NCI-H2196 treated with DMSO at 0.1 percent for 48 hours (cell line): ENCODE measurements around the gene RGS9.
A peak's percentile ranks its signal among the peaks of the same experiment; 100 is the strongest.
"Not testable (repeated sequence)": the region's sequence is repeated elsewhere in the genome, so short reads cannot be mapped to it uniquely, and the experiment has no call there.

Experiments
- DNase-seq: peaks from one replicate; lab custom pipeline; 2025; ENCODE audit not compliant: unreplicated experiment; lab: John Stamatoyannopoulos, UW

Gene RGS9

DNA sequence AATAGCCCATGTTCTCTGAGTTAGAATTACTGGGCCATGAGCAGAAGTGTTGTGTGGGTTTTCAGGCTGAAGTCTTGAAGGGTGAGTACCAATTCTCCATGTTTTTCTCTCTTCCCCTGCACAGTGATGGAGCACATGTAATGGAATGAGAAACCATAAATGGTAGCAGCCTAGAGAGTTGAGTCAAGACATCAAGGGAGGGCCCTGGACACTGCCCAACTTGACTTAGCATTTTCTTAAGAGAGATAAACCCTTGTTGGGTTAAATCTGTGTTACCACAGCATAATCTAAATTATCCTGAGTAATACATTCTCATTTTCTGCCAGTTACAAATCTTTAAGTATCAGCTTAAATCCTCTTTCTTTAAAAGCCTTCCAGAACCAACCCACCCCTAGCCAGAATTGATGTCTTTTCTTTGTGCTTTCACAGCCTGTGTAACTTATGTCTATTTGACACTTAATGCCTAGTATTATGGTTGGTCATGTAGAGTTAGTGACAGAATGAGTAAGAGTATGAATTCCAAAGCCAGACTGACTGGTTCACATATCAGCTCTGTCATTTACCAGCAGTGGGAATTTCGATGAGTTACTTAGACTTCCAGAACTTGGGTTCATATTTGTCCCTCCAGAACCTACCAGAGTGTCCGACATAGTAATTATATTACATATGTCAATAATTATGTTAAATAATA, 27.0 kb upstream of the RGS9 start:
- no peak for DNase-seq

DNA sequence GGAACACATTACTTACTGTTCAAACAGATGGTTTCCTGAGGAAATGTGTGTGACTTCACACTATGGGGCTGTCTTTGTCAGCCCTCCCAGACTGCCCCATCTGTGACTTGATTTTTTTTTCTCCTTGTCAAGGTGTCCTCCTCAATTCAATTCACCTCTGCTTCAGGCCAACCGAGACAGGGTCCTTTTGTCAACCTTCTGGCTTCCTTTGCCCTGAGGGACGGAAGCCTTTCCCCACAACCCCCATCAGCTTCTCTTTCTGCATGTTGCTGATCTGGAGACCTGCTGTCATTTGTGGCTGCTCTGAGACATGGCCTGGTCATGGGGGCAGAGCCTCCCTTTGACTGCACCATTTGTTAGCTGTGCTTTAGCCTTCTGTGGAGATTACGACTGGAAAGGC, 21.3 kb upstream of the RGS9 start:
- no peak for DNase-seq

DNA sequence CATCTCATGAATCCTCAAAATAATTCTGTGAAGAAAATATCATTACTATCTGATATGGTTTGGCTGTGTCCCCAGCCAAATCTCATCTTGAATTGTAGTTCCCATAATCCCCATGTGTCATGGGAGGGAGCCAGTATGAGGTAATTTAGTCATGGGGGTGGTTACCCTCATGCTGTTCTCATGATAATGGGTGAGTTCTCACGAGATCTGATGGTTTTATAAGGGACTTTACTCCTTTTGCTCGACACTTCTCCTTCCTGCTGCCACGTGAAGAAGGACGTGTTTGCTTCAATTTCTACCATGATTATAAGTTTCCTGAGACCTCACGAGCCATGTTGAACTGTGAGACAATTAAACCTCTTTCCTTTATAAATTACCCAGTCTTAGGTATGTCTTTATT, 20.7 kb upstream of the RGS9 start:
- DNase-seq: not testable (repeated sequence)

DNA sequence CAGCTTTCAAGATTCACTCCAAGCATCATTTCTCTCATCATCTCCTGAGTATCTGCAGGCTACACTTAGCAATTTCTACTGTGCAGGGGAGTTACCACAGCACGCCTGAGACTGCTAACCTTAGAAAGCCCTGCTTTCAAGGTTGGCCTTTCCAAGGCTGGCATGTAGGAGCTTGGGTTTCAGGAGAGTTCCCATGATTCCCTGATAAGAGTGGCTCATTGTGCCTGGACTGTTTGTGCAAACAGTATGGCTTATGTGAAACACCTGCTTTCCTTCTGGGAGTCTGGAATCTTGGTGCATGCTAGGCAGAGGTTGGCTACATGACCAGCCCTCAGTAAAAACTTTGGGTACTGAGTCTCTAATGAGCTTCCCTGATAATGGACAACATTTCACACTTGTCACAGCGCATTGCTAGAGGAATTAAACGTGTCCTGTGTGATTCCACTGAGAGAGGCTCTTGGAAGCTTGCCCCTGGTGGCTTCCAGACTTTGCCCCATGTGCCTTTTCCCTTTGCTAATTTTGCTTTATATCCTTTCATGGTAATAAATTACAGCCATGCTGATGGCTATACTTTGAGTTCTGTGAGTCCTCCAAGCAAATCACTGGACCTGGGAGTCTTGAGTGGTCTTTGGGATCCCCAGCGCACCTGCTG, 19.7 kb upstream of the RGS9 start:
- no peak for DNase-seq

DNA sequence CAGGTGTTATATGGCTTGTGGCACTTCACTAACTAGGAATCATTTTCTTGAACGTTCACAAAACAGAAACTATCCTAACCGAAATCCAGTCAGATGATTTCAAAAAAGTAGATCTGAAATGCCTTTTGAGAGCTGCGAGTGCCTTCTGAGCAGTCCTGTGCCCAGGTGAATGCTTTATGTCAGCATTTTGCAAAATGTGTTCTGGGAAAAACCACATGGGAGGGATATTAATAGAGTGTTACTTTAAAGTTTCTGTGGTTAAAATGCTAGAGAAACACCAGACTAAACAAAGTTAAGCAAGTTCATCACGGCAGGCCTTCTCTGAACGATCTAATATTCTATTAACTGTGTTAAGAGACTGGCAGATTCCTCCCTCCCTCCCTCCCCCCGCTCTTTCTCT, 15.8 kb upstream of the RGS9 start:
- DNase-seq: no peak

DNA sequence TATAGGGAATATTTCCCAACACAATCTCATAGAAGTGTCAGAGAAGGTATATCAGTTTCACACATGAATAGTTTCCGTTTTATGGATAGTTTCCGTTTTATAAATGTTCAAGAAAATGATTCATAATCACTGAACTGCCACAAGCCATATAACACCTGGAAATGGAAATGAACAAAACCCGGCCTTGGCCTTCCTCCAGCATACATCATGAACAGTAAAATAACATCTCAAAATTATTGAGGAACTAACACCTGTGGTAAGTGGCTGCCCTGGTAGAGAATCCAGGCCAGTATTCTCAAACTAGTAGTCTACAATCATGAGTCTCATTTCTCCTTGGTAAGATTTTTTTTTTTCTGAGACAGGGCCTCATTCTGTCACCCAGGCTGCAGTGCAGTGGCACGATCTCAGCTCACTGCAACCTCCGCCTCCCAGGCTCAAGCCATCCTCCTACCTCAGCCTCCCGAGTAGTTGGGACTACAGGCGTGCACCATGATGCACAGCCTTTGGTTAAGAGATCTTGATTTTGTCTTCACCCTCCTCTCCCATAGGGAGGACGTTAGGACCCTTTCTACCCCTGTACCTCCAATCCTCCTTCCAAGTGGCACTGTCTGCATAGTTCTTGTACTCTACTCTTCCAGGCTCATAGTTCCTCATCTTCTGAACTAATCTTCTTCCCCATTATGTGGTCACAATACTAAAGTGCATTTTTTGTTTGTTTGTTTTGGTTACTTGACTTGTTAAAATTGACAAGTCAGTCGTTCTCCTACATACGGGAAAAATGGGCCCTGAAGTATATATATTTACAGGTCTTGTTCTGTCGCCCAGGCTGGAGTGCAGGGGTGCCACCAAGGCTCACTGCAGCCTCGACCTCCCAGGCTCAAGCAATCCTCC, 15.0 kb upstream of the RGS9 start:
- peak; percentile 12 for DNase-seq

DNA sequence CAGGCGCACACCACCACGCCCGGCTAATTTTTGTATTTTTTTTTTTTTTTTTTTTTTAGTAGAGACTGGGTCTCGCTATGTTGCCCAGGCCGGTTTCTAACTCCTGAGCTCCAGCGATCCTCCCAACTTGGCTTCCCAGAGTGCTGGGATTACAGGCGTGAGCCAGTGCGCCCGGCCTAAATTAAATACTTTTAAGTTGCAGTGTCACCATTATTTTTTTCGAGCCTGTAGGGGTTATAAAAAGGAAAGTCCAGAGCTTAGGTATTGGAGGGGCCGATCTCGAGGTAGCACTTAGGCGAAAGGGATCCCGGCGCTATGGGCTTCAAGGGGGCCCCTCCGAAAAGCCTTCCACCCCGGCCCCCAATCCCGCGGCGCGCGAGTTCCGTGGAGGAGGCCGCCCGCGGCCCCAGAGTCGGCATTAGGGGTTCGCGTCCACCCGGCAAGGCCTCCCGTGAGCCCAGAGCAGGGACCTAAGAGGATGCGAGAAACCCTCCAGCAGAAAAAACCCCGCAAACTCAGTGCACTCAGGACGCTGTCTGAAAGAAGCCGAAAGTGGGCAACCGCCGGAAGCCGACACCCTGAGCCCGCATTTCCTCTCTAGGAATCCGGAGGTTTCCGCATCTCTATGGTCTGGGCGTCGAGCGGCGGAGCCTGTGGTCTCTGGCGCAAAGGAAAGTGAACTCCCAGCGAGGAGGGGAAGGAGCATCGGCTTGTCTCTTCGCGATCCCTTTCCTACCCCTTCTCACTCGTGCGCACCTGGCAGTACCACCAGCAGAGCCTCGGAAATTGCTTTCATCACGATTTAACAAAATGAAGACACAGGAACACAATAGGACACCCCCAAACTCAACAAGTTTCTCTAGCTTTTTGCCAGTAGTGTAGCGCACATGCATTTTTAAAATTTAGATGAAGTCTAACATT, 14.1 kb upstream of the RGS9 start:
- peak; percentile 66 for DNase-seq

DNA sequence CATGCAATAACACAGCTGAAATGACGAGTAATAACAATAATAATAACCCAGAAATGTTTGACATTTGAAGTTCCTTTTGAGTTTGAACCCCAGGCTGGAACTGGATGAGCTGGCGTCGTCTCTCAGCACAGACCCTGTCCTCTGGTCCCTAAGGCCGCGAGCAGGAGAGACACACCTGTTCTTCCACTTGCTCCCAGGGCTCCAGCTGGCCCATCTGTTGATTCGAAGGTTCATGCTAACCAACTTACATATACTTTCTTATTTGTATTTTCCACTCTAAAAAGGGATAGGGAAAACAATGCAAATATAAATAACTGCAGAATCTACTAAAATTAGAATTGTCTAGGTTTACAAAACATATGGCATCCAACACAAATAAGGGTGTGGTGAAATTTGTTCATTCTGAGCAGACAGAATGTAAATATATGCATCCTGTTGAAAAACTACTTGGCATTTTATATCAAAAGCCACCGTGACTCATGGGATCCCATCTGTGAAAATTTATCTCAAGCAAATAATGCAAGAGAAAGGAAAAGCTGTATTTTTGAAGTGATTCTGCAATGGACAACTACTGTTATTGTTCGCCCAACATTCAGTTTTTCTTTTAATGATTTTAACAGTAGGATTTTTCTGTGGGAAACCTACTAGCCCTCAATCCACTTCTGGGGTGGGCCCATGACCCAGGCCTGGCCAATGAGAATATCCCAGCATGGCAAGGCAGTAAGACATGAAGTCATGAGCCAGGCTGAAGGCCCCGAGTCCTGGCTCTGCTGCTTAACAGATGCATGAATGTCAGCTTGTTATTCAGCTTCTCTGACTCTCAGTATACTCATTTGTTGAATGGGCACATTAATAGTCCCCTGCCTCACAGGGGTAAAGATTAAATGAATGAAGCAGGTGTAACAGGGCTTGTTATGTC, 13.2 kb upstream of the RGS9 start:
- no peak for DNase-seq

DNA sequence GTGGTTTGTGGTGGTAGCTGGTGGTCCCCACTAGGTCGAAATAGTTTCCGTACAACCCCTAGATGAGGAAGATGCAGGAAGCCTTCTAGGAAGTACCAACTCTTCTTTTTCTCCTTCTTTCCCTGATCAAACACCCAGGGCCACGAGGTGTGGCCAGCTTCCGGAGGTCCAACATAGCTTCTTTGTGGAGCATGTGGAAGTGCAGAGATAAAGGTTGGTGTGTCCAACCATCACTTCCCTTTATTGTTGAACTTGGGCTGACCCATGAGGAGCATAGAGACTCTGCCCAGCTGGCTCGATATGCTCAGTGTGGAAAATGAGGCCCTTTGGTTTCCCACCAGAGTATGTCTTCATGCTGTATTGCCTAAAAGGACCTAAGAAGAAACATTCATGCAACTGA, 6.3 kb upstream of the RGS9 start:
- no peak for DNase-seq

DNA sequence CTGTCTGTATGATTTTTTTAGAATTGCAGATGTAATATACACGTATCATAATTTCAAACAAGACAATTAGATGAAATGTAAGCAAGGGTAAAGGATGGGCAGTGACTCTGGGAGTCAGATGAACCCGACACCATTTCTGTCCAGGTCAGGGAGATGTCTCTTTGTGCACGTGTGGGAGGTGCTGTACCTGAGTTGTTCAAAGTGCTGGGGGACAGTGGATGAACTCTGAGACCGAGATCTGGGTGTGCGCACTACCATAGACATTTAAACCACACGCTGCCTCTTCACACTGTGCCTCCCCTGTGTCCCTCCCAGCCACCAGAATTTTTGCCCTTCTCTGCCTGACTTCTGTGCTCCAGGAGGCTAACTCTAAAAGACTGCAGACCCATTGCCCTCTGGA, 5.9 kb upstream of the RGS9 start:
- DNase-seq: no peak

DNA sequence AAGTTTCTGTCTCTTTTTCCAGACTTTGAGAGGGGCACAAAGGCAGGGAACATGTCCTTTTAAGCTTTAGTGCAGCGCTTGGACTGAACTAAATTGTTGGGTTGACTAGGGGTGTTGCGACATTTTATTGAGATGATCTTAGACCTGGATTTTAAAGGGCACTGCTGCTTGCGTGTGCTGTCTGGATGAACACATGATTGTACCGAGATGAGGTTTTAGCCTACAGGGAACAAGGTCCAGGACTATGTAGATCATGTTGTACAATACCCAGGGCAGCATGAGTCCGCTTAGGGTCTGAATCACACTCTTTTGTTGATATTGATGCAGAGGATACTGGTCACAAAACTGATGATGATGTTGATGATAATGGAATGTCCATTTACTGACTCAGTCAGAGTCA, 5.2 kb upstream of the RGS9 start:
- DNase-seq: no peak

DNA sequence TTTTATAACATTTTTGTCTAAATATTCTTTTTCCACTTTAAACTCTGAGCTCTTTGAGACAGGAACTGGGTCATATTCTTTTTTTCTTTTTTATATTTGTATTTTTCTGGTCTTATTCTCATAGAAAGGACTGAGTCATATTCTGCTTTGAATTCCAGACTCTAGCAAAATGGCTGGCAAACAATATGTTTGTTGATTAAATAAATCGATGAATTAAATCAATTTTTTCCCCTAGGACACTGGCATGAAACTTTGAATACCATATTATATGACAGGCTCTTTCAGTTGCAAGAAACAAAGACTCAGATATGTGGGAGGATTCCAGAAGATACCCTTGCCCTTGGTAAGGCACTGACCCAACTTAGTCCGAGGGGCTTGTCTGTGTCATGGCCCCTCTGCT, 3.1 kb upstream of the RGS9 start:
- DNase-seq: no peak

DNA sequence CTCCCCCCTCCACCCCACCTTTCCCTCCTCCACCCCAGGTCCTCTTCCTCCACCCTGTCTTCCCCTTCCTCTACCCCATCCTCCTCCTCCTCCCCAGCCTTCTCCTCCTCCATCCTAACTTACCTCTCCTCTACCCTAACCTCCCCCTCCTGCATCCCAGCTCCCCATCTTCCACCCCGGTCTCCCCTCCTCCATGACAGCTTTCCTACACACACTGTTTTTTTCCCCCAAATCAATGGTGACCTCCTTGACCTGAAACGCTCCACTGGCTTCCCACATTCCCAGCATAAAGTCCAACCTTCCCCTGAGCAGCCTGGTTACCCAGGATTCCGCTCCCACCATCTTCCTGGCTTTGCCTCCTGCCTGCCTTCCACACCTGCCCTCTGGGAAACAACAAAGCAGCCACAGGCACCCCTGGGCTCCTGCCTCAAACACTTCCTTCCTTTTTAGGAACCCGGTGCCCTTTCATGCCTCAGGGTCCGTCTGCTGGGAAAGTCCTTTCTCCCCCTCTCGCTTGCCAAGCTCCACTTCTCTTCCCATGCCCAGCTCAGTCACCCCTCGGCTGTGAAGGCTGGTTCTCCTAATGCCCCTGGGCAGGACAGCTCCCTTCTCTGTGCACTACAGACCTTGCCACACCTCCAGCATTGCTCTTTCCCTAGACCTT, 2.1 kb downstream of the RGS9 start:
- no peak for DNase-seq

DNA sequence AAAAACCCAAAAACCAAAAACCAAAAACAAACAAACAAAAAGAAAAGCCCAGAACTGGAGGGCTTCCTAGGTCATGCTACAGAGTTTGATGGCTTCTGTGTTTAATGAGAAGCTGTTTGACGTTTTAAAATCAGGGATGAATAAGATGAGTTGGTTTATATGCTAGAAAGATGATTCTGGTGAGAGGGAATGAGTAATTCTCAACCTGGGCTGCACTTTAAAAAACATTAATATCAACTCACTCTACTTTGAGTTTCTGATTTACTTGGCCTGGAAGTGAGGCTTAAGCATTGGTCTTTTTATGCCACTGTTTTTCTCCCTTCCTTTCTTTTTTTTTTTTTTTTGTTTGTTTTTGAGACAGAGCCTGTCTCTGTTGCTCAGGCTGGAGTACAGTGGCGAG, 5.1 kb downstream of the RGS9 start:
- no peak for DNase-seq

DNA sequence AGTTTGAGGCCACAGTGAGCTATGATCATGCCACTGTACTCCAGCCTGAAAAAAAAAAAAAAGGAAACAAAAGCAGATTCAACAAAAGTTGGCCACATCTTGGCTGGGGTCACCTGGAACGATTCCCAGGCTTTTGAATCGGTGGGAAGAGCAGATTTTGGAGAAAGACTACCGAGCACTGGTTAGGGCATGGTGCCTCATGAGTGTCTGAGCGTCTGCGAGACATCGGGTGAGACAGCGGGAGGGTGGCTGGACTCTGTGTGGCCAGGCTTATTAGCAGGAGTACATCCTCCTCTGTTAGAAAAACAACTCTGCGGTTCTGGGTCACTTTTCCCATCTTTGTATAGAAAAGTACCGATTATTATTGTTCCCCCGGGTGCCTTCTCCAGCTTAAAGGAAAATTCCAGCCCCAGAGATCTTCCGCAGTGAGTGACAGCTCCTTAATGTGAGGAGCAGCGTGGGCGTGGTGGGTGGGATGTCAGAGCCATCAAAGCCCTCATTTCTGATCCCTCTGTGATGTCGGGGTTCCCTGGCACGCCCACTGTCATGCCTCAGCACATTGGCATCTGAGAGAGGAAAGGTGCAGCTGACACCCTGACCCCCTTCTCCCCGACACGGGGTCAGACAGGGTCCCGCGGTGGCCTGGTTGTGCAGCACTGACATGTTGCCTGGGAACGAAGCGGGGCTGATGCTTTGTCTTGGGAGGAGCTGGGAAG, 6.9 kb downstream of the RGS9 start:
- DNase-seq: no peak

DNA sequence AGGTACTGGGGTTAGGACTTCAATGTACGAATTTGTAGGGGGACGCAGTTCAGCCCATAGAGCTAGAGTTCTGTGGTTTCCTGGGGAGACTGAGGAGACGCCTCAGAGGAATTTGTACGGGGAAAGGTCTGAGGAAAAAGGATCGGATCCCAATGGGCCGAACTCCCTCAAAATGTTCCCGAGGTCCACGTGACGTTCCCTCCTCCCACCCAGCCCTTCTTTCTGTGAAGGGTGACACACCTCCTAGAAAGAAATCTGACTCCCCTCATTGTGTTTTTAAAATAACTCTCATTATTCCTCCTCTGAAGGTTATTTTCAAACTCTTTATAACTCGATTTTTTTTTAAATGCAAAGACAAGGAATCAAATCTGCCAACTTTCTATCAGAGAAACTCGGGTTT, 8.6 kb downstream of the RGS9 start:
- no peak for DNase-seq

DNA sequence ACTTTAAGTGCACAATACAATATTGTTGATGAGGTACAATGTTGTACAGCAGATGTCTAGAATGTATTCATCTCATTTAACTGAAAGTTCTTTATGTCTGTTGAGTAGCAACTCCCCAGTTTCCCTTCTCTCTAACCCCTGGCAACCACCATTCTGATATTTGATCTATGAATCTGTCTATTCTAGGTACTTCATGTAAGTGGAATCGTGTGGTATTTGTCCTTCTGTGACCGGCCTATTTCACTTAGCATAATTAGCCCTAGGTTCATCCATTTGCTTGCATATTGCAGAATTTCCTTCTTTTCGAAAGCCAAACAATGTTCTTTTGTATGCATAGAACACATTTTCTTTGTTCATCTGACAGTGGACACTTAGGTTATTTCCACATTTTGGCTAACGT, 10.8 kb downstream of the RGS9 start:
- no peak for DNase-seq

DNA sequence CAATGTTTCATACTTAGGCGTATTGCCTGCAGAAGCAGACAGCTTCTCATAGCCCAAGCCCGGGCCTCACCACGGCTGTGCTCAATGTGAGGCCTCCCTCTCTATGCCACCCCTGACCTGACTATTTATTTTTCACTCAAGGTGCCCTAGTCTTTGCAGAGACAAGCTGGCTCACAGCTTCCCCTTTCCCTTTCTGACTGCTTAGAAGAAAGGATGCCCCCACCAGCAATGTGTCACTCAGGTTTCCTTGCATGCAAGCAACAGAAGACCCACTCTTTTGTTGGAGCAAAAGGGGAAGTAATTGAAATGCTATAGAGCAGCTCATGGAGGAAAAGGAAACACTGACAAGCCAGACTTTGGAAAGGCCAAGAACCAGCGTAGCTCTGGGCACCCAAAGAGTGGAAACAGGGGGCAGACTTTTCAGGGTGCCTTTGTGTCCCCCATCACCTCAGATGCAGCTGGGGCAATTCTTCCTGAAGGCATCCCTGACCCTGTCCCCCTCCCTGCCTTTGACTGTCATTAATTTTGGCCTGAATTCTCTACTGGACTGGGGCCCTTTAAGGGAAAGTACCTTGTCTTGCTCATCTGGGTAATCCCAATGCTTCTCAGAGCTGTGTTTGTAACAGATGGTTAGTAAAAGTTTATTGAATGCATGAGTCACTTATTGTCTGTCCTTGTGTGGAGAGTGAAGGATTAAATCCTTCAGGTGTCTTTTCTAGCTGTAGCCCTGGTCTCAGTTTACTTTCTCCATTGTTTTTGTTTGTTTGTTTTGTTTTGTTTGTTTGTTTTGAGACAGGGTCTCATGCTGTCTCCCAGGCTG, 17.8 kb downstream of the RGS9 start:
- no peak for DNase-seq
